Amniotic stem cell (primary cell): ENCODE measurements around the gene SPZ1.
"Not testable (repeated sequence)": the region's sequence is repeated elsewhere in the genome, so short reads cannot be mapped to it uniquely, and the experiment has no call there.

ENCODE experiments used
- DNase-seq: peaks from one replicate; lab custom pipeline; 2025; lab: John Stamatoyannopoulos, UW

SPZ1 gene, protein sequence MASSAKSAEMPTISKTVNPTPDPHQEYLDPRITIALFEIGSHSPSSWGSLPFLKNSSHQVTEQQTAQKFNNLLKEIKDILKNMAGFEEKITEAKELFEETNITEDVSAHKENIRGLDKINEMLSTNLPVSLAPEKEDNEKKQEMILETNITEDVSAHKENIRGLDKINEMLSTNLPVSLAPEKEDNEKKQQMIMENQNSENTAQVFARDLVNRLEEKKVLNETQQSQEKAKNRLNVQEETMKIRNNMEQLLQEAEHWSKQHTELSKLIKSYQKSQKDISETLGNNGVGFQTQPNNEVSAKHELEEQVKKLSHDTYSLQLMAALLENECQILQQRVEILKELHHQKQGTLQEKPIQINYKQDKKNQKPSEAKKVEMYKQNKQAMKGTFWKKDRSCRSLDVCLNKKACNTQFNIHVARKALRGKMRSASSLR

DNA sequence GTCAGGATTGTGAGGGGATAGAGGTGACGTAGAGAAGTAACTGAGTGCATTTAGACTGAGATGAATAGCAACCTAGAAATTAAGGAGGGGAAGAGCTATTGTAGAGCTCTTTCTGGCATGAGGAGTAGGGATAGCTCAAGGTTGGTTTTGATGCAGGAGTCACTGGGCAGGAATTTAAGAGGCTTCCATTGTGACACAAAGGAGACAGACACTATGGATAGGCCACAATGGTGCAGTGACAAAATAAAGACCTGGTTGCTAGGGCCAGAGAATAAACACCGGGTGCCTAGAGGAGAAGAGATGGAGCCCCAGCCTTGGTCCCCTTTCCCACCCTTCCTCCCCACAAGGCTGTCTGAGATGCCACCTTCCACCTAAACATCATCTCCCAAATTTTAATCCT, at the start of gene SPZ1:
TSS of gene SPZ1 (plus strand) at position 301 of the 400 bp plus-strand sequence. CDS start 214 bp downstream, outside the sequence.
- DNase-seq, result no peak

DNA sequence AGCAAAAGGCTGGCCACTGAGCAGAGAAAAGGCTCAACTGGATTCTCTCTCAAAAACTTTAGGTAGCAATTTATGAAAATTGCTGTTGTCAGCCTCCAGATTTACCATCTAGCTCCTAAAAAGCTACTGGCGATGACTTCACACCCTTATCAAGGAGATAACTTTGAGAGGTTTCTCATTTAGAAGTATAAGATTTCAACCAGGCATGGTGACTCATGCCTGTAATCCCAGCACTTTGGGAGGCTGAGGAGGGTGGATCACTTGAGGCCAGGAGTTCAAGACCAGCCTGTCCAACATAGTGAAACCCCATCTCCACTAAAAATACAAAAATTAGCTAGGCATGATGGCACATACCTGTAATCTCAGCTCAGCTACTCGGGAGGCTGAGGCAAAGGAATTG, 49.3 kb upstream of the SPZ1 start:
- DNase-seq, result not testable (repeated sequence)

DNA sequence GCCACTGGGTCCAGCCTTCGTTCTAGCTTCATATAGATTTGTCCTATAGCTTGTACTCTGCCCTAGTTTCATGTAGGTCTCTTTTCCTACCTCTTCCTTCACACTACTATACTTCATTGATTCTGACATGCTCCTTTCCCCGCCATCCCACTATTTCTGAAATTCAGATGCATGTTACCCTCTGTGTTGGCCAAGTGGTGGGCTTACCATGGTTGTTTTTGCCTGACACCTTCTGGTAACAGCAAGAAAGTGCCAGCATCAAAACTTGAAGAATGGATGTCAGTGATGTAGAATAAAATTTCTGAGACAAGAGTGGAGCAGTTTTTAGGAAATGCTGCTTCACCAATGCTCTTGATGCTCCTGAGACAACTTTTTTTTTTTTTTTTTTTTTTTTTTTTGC, 44.5 kb upstream of the SPZ1 start:
- no peak for DNase-seq

DNA sequence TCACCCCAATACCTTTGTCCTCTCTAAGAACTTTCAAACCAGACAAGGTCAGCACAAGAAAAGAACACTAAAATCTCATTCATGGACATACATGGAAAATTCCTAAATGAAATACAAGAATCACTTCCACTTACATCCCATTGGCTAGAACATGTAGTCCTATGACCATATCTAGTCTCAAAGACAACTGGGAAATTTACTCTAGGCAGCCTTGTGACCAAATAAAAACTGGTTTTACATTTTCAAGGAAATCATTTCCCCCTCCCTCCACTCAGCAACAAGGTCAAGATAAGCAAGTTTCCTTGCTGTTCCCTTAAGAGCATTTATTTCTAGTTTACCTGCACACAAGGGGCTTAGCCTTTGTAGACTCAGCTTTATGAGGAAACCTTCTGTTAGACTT, 43.6 kb upstream of the SPZ1 start:
- DNase-seq, result no peak

DNA sequence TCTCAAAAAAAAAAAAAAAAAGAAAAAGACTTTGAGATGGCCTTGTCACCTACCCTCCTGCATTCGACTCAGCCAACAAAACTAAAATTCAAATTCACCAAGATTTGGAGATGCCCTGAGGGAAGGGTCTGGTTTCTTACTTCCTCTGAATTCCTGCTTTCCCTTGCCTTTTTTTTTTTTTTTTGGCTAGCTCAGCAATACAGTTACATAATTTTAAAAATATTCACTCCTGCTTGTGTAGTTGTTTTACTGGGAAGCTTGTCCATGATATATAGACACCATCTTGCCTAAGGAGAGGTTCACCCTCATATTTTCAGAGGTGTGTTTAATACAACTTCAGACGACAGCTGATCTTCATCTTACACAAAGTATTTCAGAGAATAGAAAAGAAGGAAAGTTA, 42.6 kb upstream of the SPZ1 start:
- no peak for DNase-seq

DNA sequence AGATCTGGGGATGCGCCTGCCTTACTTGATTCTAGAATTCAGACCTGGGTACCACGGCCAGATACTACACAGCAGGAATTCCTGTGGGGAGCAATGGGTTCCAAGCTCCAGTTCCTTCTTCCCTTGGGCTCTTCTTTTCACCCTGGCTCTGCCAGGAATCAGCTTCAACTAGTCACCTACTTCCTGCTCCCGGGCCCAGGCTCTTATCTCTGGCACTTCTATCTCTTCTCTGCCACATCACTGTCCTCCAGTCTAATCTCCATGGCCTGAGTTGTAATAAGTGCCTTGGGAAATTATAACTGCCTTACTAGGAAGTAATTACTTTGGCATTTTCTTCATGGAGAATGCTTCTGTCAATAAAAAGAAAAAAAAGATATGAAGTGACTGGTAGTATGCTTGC, 37.7 kb upstream of the SPZ1 start:
- no peak for DNase-seq

DNA sequence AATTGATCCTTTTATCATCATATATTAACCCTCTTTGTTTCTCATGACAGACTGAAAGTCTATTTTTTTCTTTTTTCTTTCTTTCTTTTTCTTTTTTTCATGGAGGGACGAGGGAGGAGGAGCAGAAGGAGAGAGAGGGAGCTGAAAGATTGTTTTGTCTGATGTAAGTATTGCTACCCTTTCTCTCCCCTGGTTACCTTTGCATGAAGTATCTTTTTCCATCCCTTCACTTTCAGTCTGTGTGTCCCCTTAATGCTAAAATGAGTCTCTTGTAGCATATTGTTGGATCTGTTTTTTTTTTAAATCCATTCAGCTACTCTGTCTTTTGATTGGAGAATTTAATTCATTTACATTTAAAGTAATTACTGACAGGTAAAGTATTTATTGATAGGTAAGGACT, 36.4 kb upstream of the SPZ1 start:
- no peak for DNase-seq

DNA sequence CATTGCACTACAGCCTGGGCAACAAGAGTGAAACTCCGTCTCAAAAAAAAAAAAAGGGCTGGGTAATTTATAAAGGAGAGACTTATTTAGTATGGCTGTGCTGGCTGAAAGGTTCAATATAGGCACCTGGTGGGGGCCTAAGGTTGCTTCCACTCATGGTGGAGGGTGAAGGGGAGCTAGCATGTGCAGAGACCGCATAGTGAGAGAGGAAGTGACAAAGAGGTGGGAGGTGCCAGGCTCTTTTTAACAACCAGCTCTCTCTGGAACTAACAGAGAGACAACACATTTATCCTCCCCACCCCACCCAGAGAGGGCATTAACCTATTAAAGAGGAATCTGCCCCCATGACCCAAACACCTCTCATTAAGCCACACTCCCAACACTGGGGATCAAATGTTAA, 35.1 kb upstream of the SPZ1 start:
- no peak for DNase-seq

DNA sequence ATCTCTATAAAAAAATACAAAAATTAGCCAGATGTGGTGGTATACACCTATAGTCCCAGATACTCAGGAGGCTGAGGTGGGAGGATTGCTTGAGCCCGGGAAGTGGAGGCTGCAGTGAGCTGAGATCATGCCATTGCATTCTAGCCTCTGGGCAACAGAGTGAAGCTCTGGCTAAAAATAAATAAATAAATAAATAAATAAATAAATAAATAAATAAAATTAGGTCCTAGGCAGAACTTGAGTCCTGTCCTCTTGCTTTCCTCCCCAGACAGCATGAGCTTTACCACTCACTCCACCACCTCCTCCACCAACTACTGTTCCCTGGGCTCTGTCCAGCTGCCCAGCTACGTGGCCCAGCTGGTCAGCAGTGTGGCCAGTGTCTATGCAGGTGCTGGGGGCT, 31.6 kb upstream of the SPZ1 start:
- DNase-seq, result no peak

DNA sequence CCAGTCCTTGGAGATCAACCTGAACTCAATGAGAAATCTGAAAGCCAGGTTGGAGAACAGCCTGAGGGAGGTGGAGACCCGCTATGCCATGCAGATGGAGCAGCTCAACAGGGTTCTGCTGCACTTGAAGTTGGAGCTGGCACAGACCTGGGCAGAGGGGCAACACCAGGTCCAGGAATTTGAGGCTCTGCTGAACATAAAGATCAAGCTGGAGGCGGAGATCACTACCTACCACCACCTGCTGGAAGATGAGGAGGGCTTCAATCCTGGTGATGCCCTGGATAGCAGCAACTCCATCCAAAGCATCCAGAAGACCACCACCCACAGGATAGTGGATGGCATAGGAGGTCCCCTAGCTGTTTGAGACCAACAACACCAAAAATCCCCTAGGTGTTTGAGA, 30.5 kb upstream of the SPZ1 start:
- DNase-seq, result no peak

DNA sequence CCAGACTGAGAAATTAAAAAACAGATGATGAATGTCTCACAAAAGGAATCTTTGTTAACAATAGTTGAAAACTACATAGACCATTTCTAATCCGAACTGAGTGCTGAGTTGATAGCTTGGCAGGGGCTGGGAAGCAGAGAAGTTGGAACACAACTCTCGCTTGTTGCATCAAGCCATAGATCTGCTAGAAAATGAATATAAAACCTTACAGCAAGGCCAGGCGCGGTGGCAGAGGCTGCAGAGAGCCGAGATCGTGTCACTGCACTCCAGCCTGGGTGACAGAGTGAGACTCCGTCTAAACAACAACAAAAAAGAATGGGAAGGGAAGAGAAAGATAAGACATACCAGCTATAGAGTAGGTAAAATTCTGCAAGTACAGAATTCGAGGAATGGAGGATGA, 28.0 kb upstream of the SPZ1 start:
- no peak for DNase-seq

DNA sequence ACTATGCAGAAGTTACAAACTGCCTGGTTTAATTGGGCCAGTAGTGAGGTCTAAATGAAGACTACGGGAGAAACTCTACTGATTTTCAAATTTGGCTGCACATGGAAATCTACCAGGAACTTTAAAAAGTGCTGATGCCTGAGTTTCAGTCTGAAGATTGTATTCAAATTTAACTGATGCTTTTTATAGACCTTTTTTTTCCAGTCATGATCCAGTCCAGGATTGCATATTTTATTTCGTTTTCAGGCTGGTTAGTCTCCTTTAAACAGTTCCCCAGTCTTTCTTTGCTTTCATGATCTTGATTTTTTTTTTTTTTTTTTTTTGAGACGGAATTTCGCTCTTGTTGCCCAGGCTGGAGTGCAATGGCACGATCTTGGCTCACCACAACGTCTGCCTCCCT, 23.7 kb upstream of the SPZ1 start:
- DNase-seq, result no peak

DNA sequence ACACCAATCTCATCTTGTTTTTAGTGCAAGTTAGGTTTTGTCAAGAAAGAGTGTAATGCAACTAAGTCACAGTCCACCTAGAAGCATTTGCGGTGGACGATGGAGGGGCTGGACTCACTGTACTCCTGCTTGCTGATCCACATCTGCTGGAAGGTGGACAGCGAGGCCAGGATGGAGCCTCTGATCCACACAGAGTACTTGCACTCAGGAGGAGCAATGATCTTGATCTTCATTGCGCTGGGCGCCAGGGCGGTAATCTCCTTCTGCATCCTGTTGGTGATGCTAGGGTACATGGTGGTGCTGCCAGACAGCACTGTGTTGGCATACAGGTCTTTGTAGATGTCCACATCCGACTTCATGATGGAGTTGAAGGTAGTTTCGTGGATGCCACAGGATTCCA, 20.2 kb upstream of the SPZ1 start:
- DNase-seq, result no peak

DNA sequence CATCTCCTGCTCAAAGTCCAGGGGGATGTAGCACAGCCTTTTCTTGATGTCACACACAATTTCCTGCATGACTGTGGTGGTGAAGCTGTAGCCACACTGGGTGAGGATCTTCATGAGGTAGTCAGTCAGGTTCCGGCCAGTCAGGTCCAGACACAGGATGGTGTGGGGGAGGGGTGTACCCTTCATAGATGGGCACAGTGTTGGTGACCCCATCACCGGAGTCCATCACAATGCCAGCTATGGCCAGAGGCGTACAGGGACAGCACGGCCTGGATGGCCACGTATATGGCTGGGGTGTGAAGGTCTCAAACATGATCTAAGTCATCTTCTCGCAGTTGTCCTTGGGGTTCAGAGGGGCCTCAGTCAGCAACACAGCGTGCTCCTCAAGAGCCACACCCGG, 19.7 kb upstream of the SPZ1 start:
- no peak for DNase-seq

DNA sequence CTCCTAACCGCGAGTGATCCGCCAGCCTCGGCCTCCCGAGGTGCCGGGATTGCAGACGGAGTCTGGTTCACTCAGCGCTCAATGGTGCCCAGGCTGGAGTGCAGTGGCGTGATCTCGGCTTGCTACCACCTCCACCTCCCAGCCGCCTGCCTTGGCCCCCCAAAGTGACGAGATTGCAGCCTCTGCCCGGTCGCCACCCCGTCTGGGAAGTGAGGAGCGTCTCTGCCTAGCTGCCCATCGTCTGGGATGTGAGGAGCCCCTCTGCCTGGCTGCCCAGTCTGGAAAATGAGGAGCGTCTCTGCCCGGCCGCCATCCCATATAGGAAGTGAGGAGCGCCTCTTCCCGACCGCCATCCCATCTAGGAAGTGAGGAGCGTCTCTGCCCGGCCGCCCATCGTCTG, 19.0 kb upstream of the SPZ1 start:
- not testable (repeated sequence) for DNase-seq

DNA sequence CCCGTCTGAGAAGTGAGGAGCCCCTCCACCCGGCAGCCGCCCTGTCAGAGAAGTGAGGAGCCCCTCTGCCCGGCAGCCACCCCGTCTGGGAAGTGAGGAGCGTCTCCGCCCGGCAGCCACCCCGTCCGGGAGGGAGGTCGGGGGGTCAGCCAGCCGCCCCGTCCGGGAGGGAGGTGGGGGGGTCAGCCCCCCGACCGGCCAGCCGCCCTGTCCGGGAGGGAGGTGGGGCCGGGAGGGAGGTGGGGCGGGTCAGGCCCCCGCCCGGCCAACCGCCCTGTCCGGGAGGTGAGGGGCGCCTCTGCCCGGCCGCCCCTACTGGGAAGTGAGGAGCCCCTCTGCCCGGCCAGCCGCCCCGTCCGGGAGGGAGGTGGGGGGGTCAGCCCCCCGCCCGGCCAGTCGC, 18.5 kb upstream of the SPZ1 start:
- not testable (repeated sequence) for DNase-seq

DNA sequence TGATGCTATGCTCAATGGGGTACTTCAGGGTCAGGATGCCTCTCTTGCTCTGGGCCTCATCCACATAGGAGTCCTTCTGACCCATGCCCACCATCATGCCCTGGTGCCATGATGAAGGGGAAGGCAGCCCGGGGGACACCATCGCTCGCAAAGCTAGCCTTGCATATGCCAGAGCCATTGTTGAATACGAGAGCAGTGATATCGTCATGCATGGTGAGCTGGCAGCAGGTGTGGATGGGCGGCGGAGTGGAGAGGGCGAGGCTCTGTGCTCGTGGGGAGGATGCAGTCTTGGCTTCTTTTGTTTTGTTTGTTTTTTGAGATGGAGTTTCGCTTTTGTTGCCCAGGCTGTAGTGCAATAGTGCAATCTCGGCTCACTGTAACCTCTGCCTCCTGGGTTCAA, 17.2 kb upstream of the SPZ1 start:
- no peak for DNase-seq

DNA sequence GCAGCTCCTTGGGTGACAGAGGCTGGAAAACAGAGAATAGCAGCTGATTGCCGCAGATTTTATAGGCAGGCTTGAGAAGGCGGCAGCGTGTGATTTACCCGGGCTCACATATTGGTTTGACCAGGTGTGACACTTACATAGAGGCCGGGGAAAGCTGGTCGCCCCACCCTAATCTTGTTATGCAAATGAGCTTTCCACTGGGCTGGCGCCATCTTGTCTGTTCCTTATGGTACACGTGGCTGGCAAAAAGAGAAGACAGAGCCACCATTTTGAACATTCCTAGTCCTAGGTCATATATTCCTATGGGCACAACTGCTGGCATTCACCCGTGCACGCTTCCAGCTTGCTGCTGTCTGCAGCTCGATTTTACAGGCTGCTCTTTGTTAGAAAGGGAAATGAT, 11.3 kb upstream of the SPZ1 start:
- DNase-seq, result no peak

DNA sequence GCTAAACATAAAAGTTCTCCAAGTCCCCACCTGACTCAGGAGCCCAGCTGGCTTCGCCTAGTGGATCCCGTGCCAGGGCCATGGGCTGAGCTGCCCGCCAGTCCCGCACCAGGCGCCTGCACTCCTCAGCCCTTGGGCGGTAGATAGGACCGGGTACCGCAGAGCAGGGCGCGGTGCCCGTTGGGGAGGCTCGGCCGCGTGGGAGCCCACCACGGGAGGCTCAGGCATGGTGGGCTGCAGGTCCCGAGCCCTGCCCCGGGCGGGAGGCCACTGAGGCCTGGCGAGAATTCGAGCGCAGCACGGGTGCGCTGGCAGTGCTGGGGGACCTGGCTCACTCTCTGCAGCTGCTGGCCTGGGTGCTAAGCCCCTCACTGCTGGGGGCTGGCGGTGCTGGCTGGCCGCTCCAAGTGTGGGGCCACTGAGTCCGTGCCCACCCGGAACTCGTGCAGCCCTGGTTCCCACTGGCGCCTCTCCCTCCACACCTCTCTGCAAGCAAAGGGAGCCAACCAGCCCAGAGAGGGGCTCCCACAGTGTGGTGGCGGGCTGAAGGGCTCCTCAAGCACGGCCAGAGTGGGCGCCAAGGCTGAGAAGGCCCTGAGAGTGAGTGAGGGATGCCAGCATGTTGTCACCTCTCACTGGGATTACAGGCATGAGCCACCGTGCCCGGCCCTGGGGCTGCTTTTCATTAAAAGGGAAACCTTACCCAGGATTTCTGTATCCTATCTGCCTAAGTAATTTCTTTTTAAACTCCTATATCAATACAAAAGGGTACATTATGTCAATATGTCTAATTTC, 9.7 kb upstream of the SPZ1 start:
- no peak for DNase-seq

DNA sequence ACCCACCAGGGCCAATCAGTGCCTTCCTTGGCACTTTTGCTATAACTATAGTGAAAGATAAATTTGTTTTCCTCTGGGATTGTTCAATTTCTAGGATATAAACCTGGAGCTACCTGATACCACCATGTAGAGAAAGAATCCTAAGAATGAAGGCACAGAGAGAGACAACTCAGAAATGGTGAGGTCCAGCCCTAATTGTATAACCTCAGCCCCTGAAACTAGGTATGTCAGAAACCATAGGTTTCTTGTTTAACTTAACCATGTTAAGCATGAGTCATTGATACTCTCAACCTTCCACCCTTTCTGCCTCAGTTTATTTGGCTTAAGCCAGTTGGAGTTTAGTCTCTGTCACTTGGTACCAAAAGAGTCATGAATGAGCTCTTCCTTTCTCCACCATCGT, 4.6 kb upstream of the SPZ1 start:
- DNase-seq, result no peak

DNA sequence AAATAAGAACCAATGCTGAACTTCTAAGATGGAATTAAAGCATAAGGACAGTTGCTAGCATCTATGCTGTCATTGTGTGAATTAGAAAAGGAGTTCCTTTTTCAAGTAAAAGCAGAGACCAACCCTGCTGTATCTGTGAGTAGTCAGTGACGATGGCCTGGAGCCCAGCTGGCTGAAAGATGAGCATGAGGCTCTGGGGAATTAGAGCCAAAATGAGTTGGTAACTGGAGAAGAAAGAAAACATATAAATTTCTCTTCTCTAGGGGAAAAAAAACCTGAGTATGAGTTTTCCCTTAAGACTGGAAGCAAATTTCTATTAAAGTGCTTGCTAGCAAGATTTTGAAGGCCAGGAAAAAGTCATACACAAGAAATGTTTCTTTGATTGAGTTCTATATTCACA, 1.6 kb upstream of the SPZ1 start:
- DNase-seq, result peak; percentile 2

DNA sequence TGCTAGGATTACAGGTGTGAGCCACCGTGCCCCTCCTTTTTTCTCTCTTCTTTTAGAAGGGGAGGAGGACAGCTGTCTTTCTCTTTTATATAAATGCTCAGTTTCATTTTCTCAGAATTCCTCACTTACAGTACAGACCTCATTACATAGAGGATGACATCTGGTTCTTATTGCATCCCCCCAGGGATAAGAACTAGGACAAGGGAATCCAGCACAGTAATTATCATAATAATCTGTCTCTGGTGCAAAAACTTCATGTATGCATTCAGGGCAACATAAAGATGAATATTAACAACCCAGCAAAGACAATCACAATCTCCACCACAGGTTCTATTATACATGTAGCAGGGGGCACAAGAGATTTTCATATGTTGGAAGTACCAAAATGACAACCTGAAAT, 5.1 kb downstream of the SPZ1 start:
- DNase-seq, result no peak

DNA sequence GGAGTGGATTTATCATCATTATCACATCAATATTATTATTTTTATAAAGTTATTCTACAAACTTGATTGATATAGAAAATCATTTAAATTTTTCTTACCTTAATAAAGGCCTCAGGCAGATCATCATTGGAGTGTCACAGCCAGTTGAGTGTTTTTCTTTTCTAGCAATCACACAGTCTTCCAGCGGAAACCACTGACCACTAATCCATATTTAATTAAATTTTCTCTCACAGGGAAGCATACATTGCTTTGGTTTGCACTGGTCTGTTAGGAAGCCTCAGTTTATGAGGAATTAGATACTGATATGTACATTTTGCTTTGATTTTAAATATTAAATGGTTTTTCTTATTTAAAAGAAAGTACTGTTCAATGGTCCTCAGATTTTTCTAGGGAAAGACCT, 6.7 kb downstream of the SPZ1 start:
- no peak for DNase-seq

DNA sequence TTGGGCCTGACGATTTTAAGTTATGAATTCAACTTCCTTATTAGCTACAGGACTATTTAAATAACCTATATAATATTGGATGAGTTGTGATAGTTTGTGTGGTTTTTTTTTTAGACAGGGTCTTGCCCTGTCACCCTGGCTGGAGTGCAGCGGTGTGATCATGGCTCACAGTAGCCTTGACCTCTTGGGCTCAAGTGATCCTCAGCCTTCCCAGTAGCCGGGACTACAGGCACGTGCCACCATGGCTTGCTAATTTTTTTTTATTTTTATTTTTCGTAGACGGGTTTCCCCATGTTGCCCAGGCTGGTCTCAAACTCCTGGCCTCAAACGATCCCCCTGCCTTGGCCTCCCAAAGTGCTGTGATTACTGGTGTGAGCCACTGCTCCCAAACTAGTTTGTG, 17.6 kb downstream of the SPZ1 start:
- no peak for DNase-seq
